Measurements from ENCODE around the gene WNT6. TPM values are rescaled to one million over a fixed set of nuclear protein-coding genes. Genes with fewer than 3 reads are reported as not detected.

The WNT6 gene
- total RNA-seq, 1 donor from 2014 or later, result 2.6 TPM

DNA sequence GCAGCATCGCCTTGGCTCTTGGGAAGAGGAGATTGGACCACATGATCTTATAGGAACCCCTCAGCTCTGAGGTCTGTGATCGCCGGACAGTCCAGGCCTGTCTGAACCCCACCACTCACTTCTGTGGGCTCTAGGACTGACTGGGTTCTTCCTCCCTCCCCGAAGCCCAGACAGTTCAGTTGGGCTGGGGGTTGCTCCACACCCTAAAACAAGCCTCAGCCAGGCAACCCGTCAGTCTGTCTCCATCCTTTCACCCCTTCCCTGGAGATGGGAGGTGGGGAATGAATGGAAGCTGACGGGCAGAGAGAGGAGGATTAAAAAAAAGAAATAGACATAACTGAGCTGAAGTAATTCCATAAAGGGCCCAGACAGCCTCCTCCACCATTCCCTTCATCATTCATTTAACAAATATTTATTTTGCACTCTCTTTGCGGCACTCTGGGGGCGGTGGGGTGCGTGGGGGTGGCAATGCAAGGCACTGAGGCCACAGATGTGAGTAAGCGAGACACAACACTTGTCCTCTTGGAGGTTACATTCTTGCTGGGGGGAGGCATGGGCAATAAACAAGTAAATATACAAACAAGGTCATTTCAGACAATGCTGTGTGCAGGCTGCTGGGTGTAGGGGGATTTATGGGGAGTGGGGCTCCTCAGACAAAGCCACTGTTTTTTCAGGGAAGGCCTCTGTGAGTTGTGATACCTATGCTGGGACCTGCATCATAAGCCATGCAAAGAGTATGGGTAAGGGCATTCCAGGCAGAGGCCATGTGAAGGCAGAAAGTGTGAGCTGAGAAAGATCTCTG is 33.9 kb downstream of the WNT6 start:
- TF ChIP-seq CTCF (IDR thresholded peaks at IDR 0.05; ENCODE audit: insufficient read depth, low read depth, low read length) (no peak), EZH2 (IDR thresholded peaks at IDR 0.05; ENCODE audit: insufficient read depth, low read length) (peak; percentile 42)
- H3K9me3 ChIP-seq (ENCODE audit: insufficient read depth, low read depth, low read length), result no peaks in the 10 kb centered on the region
- H3K4me2 ChIP-seq (ENCODE audit: low read length), result peak overlapping the region; percentile 83
- Mint-ChIP-seq H3K4me1 (ENCODE audit: low read depth, unreplicated experiment) (peaks cover 24% of the 10 kb centered on the region), H3K4me3 (ENCODE audit: unreplicated experiment) (peak overlapping the region; percentile 64), H3K27ac (ENCODE audit: unreplicated experiment) (no peak overlapping the region), H3K27me3 (ENCODE audit: low read depth, unreplicated experiment) (peaks cover 67% of the 10 kb centered on the region), H3K9me3 (ENCODE audit: unreplicated experiment) (peaks cover 9% of the 10 kb centered on the region), H3K36me3 (ENCODE audit: low read depth, unreplicated experiment) (no peaks in the 10 kb centered on the region)
- peaks cover 27% of the 10 kb centered on the region for H3K4me1 ChIP-seq (ENCODE audit: insufficient read depth, low read length)
- H3K27ac ChIP-seq (ENCODE audit: low read depth, low read length), result no peak overlapping the region
- H3K79me2 ChIP-seq (ENCODE audit: insufficient read depth, low read length), result no peaks in the 10 kb centered on the region
- no peaks in the 10 kb centered on the region for H3K36me3 ChIP-seq (ENCODE audit: insufficient read depth, low read length)
- no peaks in the 10 kb centered on the region for H4K20me1 ChIP-seq (ENCODE audit: insufficient read depth, low read length)
- no peak for FAIRE-seq
- DNase-seq (ENCODE audit: low read depth), result no peak
- H3K27me3 ChIP-seq (ENCODE audit: insufficient read depth, low read length), result peaks cover 82% of the 10 kb centered on the region
- H3K9ac ChIP-seq (ENCODE audit: low read length), result no peak overlapping the region
- H3K4me3 ChIP-seq (ENCODE audit: insufficient read depth, low read depth, low read length), result peak overlapping the region; percentile 42
- H2AFZ ChIP-seq (ENCODE audit: low read depth, low read length), result peak overlapping the region; percentile 80

DNA sequence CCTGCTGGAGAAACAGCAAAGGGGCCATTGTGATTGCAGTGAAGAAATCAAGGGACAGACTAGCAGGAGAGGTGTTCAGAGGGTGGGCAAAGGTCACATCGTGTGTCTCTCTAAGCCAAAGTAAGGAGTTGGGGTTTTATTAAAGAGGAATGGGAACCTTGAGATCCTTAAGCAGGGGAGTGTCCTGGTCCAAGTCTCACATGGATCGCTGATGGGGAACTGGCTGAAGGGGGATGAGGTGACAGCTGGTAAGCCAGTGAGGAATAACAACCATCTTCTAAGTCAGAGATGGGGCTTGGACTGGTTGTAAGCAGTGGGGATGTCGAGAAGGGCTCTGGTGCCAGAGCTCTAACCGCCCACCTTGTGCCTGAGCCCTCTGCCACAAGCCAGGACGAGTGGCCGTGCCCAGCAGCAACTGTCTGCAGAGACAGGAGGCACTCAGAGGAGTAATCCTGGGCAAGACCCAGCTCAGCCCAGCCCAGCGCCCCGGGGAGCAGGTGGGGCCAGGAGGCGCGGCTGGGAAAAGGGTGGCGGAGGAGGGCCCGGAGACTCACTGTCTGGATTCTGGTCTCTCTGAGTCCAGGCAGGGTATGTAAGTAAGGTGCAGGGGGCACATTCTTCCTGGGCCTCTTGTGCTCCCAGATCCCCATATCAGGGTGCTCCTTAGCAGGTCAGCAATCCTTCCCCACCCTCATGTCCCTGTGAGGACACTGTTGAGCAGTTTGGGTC is 34.7 kb downstream of the WNT6 start:
- Mint-ChIP-seq H3K27ac (ENCODE audit: unreplicated experiment) (no peak overlapping the region), H3K9me3 (ENCODE audit: unreplicated experiment) (peaks cover 8% of the 10 kb centered on the region), H3K4me1 (ENCODE audit: low read depth, unreplicated experiment) (peaks cover 25% of the 10 kb centered on the region), H3K27me3 (ENCODE audit: low read depth, unreplicated experiment) (peaks cover 67% of the 10 kb centered on the region), H3K4me3 (ENCODE audit: unreplicated experiment) (no peak overlapping the region), H3K36me3 (ENCODE audit: low read depth, unreplicated experiment) (no peaks in the 10 kb centered on the region)
- H2AFZ ChIP-seq (ENCODE audit: low read depth, low read length), result no peak overlapping the region
- no peaks in the 10 kb centered on the region for H3K9me3 ChIP-seq (ENCODE audit: insufficient read depth, low read depth, low read length)
- H3K4me3 ChIP-seq (ENCODE audit: insufficient read depth, low read depth, low read length), result no peak overlapping the region
- no peak for TF ChIP-seq EZH2 (IDR thresholded peaks at IDR 0.05; ENCODE audit: insufficient read depth, low read length)
- FAIRE-seq, result no peak
- no peak for DNase-seq (ENCODE audit: low read depth)
- H3K9ac ChIP-seq (ENCODE audit: low read length), result no peak overlapping the region
- H3K4me2 ChIP-seq (ENCODE audit: low read length), result no peak overlapping the region
- no peaks in the 10 kb centered on the region for H4K20me1 ChIP-seq (ENCODE audit: insufficient read depth, low read length)
- H3K27ac ChIP-seq (ENCODE audit: low read depth, low read length), result no peak overlapping the region
- peaks cover 88% of the 10 kb centered on the region for H3K27me3 ChIP-seq (ENCODE audit: insufficient read depth, low read length)
- H3K4me1 ChIP-seq (ENCODE audit: insufficient read depth, low read length), result peaks cover 27% of the 10 kb centered on the region
- H3K79me2 ChIP-seq (ENCODE audit: insufficient read depth, low read length), result no peaks in the 10 kb centered on the region
- no peaks in the 10 kb centered on the region for H3K36me3 ChIP-seq (ENCODE audit: insufficient read depth, low read length)

DNA sequence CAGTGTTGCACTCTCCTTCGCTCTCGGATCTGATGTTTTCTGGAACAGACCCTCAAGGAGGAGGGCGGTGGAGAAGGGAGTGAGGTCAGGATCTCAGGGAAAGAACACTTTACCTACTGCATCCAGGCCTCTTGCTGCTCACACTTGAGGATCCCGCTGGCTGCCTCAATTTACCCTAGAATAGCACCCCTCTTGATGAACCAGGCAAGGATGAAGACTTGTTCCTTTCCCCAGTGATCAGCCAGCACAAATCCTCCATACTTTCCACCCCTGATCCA is 35.2 kb downstream of the WNT6 start:
- TF ChIP-seq CTCF (IDR thresholded peaks at IDR 0.05; ENCODE audit: insufficient read depth, low read depth, low read length) (no peak), EZH2 (IDR thresholded peaks at IDR 0.05; ENCODE audit: insufficient read depth, low read length) (no peak)
- Histone ChIP-seq H3K4me2 (ENCODE audit: low read length) (no peak overlapping the region), H2AFZ (ENCODE audit: low read depth, low read length) (no peak overlapping the region), H3K27ac (ENCODE audit: low read depth, low read length) (no peak overlapping the region), H4K20me1 (ENCODE audit: insufficient read depth, low read length) (no peaks in the 10 kb centered on the region), H3K79me2 (ENCODE audit: insufficient read depth, low read length) (no peaks in the 10 kb centered on the region), H3K4me3 (ENCODE audit: insufficient read depth, low read depth, low read length) (no peak overlapping the region), H3K4me1 (ENCODE audit: insufficient read depth, low read length) (peaks cover 27% of the 10 kb centered on the region), H3K36me3 (ENCODE audit: insufficient read depth, low read length) (no peaks in the 10 kb centered on the region), H3K9ac (ENCODE audit: low read length) (no peak overlapping the region), H3K27me3 (ENCODE audit: insufficient read depth, low read length) (peaks cover 88% of the 10 kb centered on the region), H3K9me3 (ENCODE audit: insufficient read depth, low read depth, low read length) (no peaks in the 10 kb centered on the region)
- no peak for FAIRE-seq
- H3K4me1 Mint-ChIP-seq (ENCODE audit: low read depth, unreplicated experiment), result peaks cover 25% of the 10 kb centered on the region
- no peaks in the 10 kb centered on the region for H3K36me3 Mint-ChIP-seq (ENCODE audit: low read depth, unreplicated experiment)
- H3K27ac Mint-ChIP-seq (ENCODE audit: unreplicated experiment), result no peak overlapping the region
- no peak for DNase-seq (ENCODE audit: low read depth)
- H3K4me3 Mint-ChIP-seq (ENCODE audit: unreplicated experiment), result no peak overlapping the region
- peaks cover 65% of the 10 kb centered on the region for H3K27me3 Mint-ChIP-seq (ENCODE audit: low read depth, unreplicated experiment)
- H3K9me3 Mint-ChIP-seq (ENCODE audit: unreplicated experiment), result peaks cover 6% of the 10 kb centered on the region
